ENCODE results near the gene FMNL1. TPM values are rescaled to one million over a fixed set of nuclear protein-coding genes. Genes with fewer than 3 reads are reported as not detected.
A peak's percentile ranks its signal among the peaks of the same experiment; 100 is the strongest.

FMNL1 gene
- total RNA-seq, 4 donors from 2014 or later, result 0.22 to 5.2 (median 3.0) TPM

DNA sequence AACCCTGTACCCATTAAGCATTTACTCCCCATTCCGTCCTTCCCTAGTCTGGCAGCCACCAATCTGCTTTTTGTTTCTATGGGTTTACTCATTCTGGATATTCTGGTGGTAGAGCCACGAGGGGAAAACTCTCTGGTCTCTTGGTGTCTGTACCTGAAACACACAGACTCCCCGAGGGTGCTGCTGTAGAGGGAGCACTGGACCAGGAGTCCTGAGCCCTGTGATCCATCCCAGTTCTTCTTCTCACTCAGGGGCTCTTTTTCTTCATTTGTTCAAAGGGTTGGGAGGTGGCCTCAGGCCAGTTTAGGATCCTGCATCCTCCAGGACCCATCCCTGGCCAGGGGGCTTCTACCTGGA lies 45.9 kb upstream of the FMNL1 start:
- DNase-seq (no peak), ATAC-seq (no peak)
- H3K4me3 ChIP-seq, result no peak overlapping the region
- intact Hi-C loops (cut with DNase I; ENCODE audit: low total_unique reads) (loop anchor here (2.0 kb wide), 1 partner anchor 19 kb away; no protein-coding TSS in a partner anchor), in situ Hi-C loops (cut with MboI; ENCODE audit: low sequenced_read_pairs in 4 of 4) (no loop called here)
- H3K27me3 ChIP-seq, result no peaks in the 10 kb centered on the region
- no peaks in the 10 kb centered on the region for H3K36me3 ChIP-seq
- TF ChIP-seq, protein P1, sequence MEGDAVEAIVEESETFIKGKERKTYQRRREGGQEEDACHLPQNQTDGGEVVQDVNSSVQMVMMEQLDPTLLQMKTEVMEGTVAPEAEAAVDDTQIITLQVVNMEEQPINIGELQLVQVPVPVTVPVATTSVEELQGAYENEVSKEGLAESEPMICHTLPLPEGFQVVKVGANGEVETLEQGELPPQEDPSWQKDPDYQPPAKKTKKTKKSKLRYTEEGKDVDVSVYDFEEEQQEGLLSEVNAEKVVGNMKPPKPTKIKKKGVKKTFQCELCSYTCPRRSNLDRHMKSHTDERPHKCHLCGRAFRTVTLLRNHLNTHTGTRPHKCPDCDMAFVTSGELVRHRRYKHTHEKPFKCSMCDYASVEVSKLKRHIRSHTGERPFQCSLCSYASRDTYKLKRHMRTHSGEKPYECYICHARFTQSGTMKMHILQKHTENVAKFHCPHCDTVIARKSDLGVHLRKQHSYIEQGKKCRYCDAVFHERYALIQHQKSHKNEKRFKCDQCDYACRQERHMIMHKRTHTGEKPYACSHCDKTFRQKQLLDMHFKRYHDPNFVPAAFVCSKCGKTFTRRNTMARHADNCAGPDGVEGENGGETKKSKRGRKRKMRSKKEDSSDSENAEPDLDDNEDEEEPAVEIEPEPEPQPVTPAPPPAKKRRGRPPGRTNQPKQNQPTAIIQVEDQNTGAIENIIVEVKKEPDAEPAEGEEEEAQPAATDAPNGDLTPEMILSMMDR (IDR thresholded peaks at IDR 0.05 in 4 of 5, conservative IDR thresholded peaks at IDR 0.05 in 1 of 5), result no peak
- TF ChIP-seq POLR2A (IDR thresholded peaks at IDR 0.05), result no peak
- peaks cover 38 to 43% of the 10 kb centered on the region in 2 donors for H3K4me1 ChIP-seq
- H3K9me3 ChIP-seq, result no peaks in the 10 kb centered on the region
- H3K27ac ChIP-seq, result peak overlapping the region; percentile 20 to 71 (median 56)

DNA sequence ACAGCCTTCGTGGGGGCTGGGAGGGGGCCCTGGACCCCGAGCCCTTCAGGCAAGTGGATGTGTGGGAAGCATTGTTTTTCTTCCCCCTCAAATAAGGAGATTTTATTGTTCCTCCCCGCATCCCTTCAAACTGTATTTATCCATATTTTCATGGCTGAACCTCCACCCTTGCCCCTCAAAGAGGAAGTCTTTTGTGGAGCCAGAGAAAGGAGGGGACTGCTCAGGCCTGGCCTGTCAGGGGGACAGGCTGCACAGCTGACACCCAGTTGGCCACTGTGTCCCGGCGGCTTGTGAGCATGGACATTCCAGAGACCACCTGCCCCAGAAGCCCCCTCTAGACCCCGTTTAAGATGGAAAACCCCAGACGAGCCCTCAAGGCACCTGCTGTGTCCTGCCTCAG lies 44.1 kb upstream of the FMNL1 start:
- no peaks in the 10 kb centered on the region for H3K9me3 ChIP-seq
- intact Hi-C loops (cut with DNase I; ENCODE audit: low total_unique reads), result loop anchor here (2.0 kb wide), 1 partner anchor 17 kb away; no protein-coding TSS in a partner anchor
- peaks cover 20 to 24% of the 10 kb centered on the region in 2 donors for H3K4me1 ChIP-seq
- H3K27ac ChIP-seq, result no peak overlapping the region
- H3K27me3 ChIP-seq, result no peaks in the 10 kb centered on the region
- ATAC-seq (no peak), DNase-seq (no peak)
- H3K36me3 ChIP-seq, result no peaks in the 10 kb centered on the region
- H3K4me3 ChIP-seq, result no peak overlapping the region
- TF ChIP-seq, protein P1 (IDR thresholded peaks at IDR 0.05 in 4 of 5, conservative IDR thresholded peaks at IDR 0.05 in 1 of 5), result no peak
- no peak for TF ChIP-seq POLR2A (IDR thresholded peaks at IDR 0.05)
- in situ Hi-C loops (cut with MboI; ENCODE audit: low sequenced_read_pairs in 4 of 4), result no loop called here

DNA sequence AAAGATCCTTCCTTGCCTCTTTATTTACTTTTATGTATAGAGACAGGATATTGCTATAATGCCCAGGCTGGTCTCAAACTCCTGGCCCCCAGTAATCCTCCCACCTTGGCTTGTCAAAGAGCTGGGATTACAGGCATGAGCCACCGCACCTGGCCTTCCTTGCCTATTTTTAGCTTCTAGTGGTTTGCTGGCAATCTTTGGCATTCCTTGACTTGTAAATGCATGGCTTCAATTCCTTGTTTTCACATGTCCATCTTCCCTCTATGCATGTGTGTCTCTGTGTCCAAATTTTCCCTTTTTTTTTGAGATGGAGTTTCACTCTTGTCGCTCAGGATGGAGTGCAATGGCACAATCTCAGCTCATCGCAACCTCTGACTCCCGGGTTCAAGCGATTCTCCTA lies 37.5 kb upstream of the FMNL1 start:
- H3K9me3 ChIP-seq, result no peaks in the 10 kb centered on the region
- intact Hi-C loops (cut with DNase I; ENCODE audit: low total_unique reads) (no loop called here), in situ Hi-C loops (cut with MboI; ENCODE audit: low sequenced_read_pairs in 4 of 4) (no loop called here)
- DNase-seq (no peak), ATAC-seq (no peak)
- TF ChIP-seq, protein P1 (IDR thresholded peaks at IDR 0.05 in 4 of 5, conservative IDR thresholded peaks at IDR 0.05 in 1 of 5), result no peak
- TF ChIP-seq POLR2A (IDR thresholded peaks at IDR 0.05), result no peak
- peaks cover 0 to 5% of the 10 kb centered on the region in 2 donors for H3K4me1 ChIP-seq
- no peak overlapping the region for H3K27ac ChIP-seq
- no peak overlapping the region for H3K4me3 ChIP-seq
- H3K36me3 ChIP-seq, result no peaks in the 10 kb centered on the region
- no peaks in the 10 kb centered on the region for H3K27me3 ChIP-seq

DNA sequence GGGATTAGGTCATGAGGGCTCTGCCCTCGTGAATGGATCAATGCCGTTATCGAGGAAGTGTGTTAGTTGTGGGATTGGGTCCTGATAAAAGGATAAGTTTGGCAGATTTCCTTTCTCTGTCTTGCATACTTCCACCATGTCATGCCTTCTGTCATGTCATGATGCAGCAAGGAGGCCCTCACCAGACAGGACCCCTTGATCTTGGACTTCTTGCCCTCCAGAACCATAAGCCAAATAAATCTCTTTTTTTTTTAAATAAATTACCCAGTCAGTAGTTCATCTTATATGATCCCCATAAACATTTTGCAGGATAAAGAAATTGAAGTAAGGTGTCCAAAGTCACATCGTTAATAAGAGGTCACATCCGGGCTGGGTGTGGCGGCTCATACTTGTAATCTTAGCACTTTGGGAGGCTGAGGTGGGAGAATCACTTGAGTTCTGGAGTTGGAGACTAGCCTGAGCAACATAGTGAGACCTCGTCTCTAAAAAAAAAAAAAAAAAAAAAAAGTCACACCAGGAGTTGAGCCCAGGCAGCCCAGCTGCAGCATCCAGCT lies 34.8 kb upstream of the FMNL1 start:
- Histone ChIP-seq H3K4me3 (no peak overlapping the region), H3K27ac (no peak overlapping the region), H3K9me3 (no peaks in the 10 kb centered on the region), H3K27me3 (no peaks in the 10 kb centered on the region), H3K4me1 (peaks cover 0 to 5% of the 10 kb centered on the region in 2 donors), H3K36me3 (no peaks in the 10 kb centered on the region)
- in situ Hi-C loops (cut with MboI; ENCODE audit: low sequenced_read_pairs in 4 of 4), result no loop called here
- DNase-seq, result no peak
- ATAC-seq, result no peak
- TF ChIP-seq POLR2A (IDR thresholded peaks at IDR 0.05), result no peak
- intact Hi-C loops (cut with DNase I; ENCODE audit: low total_unique reads), result no loop called here

DNA sequence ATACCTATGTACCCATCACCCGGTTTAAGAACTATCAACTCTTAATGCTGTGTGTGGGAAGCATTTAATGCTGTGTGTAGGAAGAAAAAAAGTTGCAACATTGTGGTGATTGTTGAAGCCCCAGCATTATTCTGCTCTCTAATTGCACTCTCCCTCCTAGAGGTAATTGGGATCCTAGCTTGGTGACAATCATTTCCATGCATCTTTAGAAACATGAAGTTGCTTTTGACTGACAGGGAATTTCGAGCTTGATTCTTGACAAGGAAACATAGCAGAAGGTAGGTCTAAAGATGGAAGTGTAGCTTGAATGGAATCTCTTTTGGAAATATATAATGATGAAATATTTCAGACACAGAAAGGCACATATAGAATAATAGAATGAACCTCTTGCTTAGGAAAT lies 32.7 kb upstream of the FMNL1 start:
- no peak for TF ChIP-seq POLR2A (IDR thresholded peaks at IDR 0.05)
- TF ChIP-seq, protein P1 (IDR thresholded peaks at IDR 0.05 in 4 of 5, conservative IDR thresholded peaks at IDR 0.05 in 1 of 5), result no peak
- Histone ChIP-seq H3K4me3 (no peak overlapping the region), H3K9me3 (no peaks in the 10 kb centered on the region), H3K27me3 (no peaks in the 10 kb centered on the region), H3K4me1 (peaks cover 0 to 3% of the 10 kb centered on the region in 2 donors), H3K36me3 (no peaks in the 10 kb centered on the region), H3K27ac (no peak overlapping the region)
- in situ Hi-C loops (cut with MboI; ENCODE audit: low sequenced_read_pairs in 4 of 4), result no loop called here
- ATAC-seq (no peak), DNase-seq (no peak)
- intact Hi-C loops (cut with DNase I; ENCODE audit: low total_unique reads), result no loop called here
